ENCODE data around the gene CREB3L4.
"Not testable (repeated sequence)": the region's sequence is repeated elsewhere in the genome, so short reads cannot be mapped to it uniquely, and the experiment has no call there.

The CREB3L4 gene

GRCh38 chr1:153960206-153960605 lies 7.5 kb upstream of the CREB3L4 start:
- no peak for DNase-seq

GRCh38 chr1:153961421-153961820 lies 6.3 kb upstream of the CREB3L4 start:
- no peak for DNase-seq

- DNase-seq, result no peak
Observed at GRCh38 chr1:153962088-153963029, 5.3 kb upstream of the CREB3L4 start.

- peak; percentile 92 for DNase-seq
Observed at GRCh38 chr1:153963030-153963849, 4.5 kb upstream of the CREB3L4 start, which contains the start of gene SLC39A1. Gene SLC39A1, minus strand, starts transcription at chr1:153963537. Its CDS starts 822 bp downstream, at chr1:153962715.

- DNase-seq, result no peak
Observed at GRCh38 chr1:153963850-153964331, 3.8 kb upstream of the CREB3L4 start.

GRCh38 chr1:153968000-153968363 lies 280 bp downstream of the CREB3L4 start:
- DNase-seq, result no peak

GRCh38 chr1:153968408-153968807 lies 706 bp downstream of the CREB3L4 start:
- no peak for DNase-seq

GRCh38 chr1:153968972-153969371 lies 1.3 kb downstream of the CREB3L4 start:
- no peak for DNase-seq

GRCh38 chr1:153970346-153970745 lies 2.6 kb downstream of the CREB3L4 start:
- no peak for DNase-seq

- no peak for DNase-seq
Observed at GRCh38 chr1:153973071-153973470, 5.4 kb downstream of the CREB3L4 start.

GRCh38 chr1:153973525-153973924 lies 5.8 kb downstream of the CREB3L4 start:
- no peak for DNase-seq

GRCh38 chr1:153976819-153977249 lies 9.1 kb downstream of the CREB3L4 start:
- DNase-seq, result no peak

GRCh38 chr1:153977250-153978240 lies 9.8 kb downstream of the CREB3L4 start, which contains the start of gene JTB:
Gene JTB, minus strand, starts transcription at chr1:153977674. Its CDS starts 422 bp downstream, at chr1:153977252.
- peak; percentile 78 for DNase-seq

- no peak for DNase-seq
Observed at GRCh38 chr1:153978274-153978909, 10.7 kb downstream of the CREB3L4 start.

- DNase-seq, result not testable (repeated sequence)
Observed at GRCh38 chr1:153979091-153979490, 11.4 kb downstream of the CREB3L4 start.

- not testable (repeated sequence) for DNase-seq
Observed at GRCh38 chr1:153981735-153982134, 14.0 kb downstream of the CREB3L4 start.

GRCh38 chr1:153984123-153984894 lies 16.6 kb downstream of the CREB3L4 start:
- DNase-seq, result no peak

- no peak for DNase-seq
Observed at GRCh38 chr1:153985341-153985912, 17.7 kb downstream of the CREB3L4 start.

- DNase-seq, result no peak
Observed at GRCh38 chr1:153985941-153986761, 18.4 kb downstream of the CREB3L4 start, which contains the start of gene RAB13. Gene RAB13, minus strand, starts transcription at chr1:153986339. Its CDS starts 103 bp downstream, at chr1:153986236.

Data from activated gamma-delta T cell treated with Interleukin-2 at 50 U/mL for 16 hours (primary cell).